GM19463 (cell line): Measurements from ENCODE around the gene G6PD.
"Not testable (repeated sequence)": the region's sequence is repeated elsewhere in the genome, so short reads cannot be mapped to it uniquely, and the experiment has no call there.

Experiments
- ATAC-seq: cut with Tn5 transposase; IDR thresholded peaks from one replicate; pipeline ENCODE4 v1.9.1; 2021; ENCODE audit warnings: mild to moderate bottlenecking, moderate library complexity; ENCODE audit not compliant: unreplicated experiment

G6PD gene

DNA sequence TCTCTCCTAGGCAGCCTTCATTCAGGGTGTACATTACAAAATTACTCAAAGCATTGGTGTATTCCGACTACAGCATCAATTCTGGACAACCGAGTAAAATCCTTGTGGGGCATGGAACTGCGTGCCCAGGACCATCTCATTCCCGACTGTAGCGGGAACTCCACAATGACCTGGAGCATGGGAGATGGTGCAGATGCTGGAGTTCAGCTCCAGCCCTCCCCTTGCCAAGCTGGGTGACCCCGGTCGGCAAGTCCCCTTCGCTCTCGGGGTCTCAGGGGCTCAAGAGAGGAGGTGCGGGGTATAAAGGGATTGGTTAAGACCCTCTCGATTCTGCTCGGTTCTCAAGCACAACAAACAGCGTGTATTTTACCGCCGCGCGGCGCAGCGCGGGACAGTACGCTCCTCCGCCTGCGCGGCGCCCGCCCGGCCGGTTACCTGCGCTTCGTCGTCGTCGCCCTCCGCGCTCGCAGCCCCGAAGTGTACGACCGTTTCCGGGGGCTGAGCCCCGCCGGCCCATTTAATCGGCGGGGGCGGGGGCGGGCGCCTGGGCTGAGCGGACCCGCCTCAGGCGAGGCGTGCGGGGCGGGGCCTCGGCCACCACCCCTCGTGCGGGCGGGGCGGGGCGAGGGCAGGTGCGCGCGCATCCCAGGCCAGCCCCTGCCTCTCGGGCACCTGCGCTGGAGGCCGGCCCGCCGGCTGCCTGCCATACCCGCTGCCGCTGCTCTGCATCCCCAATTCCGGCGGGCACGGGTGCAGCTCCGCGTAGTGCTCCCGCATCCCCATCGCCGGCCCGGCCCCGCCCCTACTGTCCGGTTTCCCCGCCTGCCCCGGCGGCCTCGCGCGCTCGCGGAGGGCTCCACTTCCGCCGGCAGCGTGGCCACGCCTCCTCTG is at the start of gene G6PD:
G6PD (minus strand) TSS at position 493 of the 891 bp plus-strand sequence. CDS start 691 bp downstream, outside the sequence.
- ATAC-seq: peak; percentile 40

DNA sequence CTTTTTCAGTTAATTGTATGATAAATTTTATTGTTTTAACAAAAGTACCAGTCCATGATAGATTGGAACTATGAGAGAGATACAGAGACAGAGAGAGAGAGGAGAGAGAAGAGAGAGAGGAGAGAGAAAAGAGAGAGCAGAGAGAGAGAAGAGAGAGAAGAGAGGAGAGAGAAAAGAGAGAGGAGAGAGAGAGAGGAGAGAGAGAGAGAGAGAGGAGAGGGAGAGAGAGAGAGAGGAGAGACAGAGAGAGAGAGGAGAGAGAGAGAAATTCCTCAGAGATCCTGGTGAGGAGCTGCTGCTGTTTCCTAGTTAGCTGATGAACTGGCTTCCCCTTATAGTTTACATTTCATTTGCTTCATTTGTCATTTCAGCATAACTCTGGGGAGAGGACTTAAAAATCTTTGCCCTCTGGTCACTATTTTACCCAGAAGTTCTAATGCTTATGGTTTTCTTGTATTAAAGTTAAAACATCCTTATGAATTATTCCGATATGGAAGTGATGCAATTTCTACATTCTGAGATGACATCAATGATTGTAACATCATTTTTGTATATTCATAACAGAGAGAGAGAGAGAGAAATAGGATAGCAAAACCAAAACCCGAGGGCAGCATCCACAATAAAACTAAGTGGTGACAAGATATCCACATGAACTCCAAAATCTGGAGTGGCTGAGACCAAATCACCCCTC is 49.1 kb upstream of the G6PD start:
- ATAC-seq: no peak

DNA sequence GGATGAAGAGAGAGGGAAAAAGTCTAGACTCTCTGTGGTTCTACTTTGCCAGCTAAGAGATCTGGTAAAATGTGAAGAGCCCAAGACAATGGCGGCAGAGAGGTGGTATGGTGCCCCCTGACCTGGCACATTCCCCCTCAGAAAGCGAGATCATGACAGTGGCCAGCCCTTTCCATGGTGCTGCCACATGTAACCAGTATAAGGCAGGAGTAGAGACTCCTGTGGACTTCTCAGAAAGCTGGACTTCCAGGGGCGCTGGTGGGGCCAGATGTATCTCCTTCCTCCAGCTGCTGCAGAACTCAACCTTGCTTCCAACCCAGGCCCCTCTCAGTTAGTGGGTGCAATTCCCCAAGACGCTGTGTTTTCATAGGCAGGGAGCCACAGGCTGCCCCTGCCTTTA is 47.8 kb upstream of the G6PD start:
- no peak for ATAC-seq

DNA sequence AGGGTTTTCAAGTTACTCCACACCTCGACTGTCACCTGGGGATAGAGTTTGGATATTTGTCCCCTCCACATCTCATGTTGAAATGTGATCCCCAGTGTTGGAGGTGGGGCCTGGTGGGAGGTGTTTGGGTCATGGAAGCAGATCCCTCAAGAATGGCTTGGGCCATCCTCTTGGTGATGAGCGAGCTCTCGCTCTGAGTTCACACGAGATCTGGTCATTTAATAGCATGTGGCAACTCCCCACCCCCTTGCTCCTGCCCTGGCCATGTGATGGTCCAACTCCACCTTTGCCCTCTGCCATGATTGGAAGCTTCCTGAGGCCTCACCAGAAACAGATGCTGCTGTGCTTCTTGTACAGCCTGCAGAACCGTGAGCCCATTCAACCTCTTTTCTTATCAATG is 46.6 kb upstream of the G6PD start:
- no peak for ATAC-seq

DNA sequence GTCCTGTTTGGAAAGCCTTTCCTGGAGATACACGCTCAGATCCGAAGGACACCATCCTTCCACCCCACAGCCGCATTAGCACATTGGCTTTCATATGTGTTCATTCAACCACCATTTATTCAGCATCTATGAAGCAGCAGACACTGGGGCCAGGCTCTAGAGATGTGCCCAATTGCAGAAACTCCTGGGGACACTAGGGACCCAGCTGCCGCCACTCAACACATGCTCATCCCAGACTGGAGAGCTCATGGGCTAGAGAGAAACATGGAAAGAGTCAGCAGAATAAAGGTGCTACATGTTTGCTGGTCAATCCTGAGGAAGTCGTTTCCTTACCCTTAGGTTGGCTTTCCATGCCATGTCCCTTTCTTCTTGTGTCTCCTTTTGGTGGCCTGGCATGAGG is 45.9 kb upstream of the G6PD start:
- ATAC-seq: no peak

DNA sequence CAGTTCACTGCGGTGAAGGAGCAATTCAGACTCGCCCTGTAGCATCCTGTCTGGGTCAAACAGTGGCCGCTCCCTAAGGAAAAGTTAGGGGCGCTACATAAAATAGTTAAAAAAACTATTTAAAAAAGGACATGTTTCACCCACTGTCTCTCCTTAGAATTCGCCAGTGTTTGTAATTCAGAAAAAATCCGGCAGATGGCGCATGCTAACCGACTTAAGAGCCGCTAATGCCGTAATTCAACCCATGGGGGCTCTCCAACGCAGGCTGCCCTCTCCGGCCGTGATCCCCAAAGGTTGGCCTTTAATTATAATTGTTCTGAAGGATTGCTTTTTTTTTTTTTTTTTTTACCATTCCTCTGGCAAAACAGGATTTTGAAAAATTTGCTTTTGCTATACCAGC is 43.8 kb upstream of the G6PD start:
- not testable (repeated sequence) for ATAC-seq

DNA sequence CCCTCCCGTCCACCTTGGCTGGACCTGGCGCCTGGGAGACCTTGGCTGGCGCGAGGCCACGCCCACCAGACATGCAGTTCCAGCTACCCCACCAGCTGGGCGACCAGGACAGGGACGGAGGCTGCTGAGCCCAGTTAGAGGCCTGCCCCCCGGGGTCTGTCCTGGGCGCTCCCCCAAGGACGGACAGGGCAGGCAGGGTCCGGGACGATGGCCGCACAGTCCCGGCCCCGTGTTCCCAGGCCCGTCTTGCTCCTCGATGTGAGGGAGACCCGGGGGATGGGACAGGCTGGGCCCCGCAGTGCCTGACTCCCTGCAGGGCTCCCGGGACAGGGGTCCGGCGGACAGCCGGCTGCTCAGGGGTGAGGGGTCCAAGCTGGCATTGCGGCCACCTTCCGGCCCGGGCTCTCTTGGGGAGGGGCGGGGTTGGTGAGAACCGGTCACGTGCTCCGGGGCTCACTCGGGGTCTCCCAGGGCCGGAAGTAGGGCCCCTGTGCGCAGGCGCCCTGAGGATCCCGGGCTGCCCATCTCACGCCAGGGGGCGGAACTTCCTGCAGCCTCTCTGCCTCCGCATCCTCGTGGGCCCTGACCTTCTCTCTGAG is 38.0 kb upstream of the G6PD start, which contains the start of gene CTAG1A:
CTAG1A (plus strand) TSS at position 549 of the 599 bp plus-strand sequence. CDS start 74 bp downstream, outside the sequence.
- ATAC-seq: not testable (repeated sequence)

DNA sequence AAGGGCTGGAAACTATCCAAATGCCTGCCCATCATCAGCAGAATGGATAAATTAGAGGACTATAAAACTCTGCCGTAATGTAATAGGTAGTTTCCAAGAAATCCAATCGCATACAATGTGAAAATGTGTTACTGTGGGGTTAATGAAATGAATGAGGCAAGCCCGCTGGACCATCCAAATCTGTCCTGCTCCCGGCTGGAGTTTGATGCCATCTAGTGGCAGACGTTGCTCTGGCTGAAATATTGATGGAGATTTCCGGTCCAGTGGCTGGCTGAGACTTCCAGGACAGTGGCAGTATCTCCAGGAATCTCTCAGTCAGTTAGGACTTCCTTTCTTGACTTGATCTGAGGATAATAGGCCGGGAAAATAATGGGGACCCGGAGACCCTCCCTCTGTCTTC is 36.3 kb upstream of the G6PD start:
- not testable (repeated sequence) for ATAC-seq

DNA sequence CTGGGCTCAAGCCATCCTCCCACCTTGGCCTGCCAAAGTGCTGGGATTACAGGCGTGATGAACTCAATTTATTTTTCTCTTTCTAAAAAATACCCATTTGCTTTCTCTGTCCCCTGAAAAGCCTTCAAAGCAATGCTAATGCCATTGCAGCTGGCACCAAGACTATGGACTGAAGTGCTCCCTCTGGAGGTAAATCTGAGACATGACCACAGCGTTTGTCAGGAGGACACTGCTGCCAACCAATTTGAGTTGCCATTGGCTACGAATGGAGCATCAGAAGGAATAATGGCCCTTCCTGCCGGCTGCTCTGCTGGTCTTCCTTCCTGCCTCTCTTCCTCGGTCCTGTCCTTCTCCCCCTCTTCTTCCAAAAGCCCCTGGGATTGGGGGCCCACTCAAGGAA is 28.4 kb upstream of the G6PD start:
- not testable (repeated sequence) for ATAC-seq

DNA sequence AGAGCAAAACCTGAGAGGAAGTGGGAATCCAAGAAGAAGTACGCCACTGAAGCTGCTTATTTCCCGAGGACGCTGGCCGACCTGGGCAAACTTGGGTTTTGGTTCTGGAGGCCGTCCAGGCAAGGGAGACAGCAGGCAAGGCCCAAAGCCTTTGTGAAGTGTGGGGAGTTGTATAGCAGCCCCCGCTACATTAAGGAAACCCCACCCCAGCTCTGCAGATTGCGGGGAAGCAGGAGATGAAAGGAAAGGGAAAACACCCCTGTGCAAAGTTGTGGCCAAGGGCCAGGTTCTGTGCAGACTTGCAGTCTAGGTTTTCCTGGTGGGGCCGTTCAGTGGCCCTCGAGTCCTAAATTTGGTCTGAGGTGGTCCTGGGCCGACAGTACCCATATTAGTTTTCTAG is 26.4 kb upstream of the G6PD start:
- not testable (repeated sequence) for ATAC-seq

DNA sequence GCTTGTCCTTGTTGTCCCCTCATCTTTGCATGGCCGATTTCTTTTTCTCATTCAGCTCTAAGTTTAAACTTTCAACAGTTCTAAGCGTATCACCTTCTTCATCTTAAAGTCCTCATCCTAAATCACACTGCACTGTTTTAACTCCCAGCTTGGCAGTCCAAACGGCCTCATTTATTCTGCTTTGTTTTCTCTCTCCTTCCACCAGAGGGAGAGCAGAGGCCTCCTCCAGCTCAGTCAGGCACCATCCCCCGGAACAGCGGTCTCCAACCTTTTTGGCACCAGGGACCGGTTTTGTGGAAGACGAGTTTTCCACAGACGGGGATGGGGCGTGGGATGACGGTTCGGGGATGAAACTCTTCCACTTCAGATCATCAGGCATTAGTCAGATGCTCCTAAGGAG is 23.7 kb upstream of the G6PD start:
- ATAC-seq: not testable (repeated sequence)

DNA sequence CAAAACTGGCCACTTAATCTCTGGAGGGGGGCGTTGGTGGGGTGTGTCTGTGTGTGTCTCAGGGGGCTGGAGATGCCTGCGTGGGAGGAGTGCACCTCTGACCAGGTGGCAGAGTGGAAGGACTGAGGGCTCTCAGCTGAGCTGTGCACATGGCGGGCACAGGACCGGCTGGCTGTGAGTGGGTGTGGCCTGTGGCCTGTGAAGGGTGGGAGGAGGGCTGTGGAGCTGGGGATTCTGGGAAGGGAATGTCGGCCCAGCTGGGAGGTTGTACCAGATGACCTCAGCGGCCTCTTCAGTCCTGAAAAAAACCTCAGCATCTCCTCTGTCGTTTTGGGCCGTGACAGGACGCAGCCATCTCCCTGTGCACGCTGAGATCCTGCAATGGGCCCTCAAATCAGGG is 15.6 kb upstream of the G6PD start:
- ATAC-seq: not testable (repeated sequence)

DNA sequence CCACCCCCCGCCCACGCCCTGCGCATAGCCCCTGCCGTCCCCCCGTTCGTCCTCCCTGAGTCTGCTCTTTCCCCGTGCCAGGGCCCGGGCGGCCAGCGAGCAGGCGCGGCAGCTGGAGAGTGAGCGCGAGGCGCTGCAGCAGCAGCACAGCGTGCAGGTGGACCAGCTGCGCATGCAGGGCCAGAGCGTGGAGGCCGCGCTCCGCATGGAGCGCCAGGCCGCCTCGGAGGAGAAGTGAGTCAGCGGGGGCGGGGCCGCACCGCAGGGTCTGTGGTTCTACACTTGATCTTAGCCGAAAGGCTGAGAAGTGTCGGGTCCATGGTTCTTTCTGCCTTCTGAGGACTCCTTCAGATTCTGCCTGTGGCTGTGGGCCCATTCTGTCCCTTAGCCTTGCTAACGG is 13.7 kb upstream of the G6PD start:
- not testable (repeated sequence) for ATAC-seq

DNA sequence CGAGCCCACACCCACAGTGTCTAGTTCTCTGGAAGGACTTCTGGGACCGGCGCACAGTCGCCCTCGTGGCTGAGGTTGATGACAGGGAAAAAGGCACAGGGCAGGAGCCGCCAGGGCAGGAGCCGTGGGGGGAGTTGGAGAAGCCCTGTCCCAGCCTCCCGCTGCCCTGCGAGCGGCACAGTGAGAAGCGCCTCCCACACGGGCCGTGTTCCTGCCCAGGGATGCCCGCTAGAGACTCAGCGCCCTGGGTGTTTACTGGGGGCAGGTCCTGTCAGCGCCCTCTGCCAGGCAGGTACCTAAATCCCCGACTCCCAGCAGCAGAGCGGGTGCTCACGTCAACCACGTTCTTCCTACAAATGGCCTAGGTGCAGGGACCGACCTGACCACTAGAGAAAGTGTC is 12.2 kb upstream of the G6PD start:
- not testable (repeated sequence) for ATAC-seq

DNA sequence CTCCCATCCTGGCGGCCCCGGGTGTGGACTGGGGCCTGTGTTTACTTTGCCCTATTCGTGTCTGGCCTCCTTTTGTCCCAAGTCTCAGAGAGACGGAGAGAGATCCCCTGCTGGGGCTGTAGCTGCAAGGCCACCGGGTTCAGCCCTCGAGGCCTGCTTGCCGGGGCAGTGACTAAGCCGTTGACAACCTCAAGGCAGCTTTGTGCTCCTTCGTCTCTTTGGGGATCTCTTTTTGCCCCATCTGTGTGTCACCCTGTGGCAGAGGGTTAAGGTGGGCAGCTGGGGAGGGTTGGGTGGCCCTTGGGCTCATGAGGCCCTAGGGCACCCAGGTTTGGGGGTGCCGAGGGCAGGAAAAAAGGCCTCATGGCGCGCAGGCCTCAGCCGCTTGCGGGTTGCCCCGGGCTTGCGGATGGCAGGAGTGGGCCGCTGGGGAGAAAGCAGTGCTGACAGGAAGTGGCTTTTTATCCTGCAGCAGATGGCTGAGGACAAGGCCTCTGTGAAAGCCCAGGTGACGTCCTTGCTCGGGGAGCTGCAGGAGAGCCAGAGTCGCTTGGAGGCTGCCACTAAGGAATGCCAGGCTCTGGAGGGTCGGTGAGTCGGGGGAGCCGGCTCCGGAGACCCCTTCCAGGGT is 11.5 kb upstream of the G6PD start:
- not testable (repeated sequence) for ATAC-seq

DNA sequence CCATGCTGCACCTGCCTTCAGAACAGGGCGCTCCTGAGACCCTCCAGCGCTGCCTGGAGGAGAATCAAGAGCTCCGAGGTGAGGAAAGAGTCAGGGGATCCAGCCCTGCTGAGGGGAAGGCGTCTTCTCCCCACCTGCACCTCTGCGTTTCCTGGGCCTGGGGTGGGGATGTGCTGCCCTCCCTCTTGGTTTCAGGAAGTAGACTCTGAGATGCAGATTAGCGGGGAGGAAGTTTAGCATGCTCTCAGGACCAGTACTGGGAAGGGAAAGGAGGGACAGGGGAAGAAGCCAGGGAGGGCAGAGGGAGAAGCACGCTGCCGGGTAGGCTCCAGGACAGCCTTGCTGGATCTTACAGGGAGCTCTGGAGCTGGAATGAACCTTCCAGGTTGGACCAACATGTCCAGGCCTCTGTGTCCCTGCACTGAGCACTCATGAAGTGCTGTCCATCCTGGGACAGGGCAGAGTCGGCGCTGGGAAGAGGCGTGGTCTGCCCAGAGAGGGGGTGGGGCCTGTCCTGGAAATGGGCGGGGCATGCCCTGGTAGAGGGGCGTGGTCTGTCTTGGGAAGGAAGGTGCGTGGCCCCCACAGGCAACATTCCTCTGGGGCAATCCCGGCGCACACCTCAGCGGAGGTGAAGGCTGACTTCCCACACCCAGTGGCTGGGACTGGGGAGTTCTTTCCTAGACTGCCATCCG is 5.6 kb upstream of the G6PD start:
- not testable (repeated sequence) for ATAC-seq

DNA sequence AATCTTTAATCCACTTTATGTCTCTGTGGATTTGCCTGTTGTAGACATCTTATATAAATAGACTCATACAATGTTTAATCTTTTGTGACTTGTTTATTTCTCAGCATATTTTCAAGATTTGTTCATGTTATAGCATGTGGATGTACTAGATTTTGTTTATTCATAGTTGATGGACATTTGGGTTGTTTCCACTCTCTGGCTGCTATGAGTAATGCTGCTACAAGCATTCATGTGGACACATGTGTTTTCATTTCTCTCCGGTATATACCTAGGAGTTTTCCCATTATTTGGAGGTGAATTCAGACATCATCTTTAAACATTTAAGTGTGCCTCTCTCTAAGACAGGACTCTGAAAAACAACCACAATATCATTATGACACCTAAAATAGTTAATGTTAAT is 3.1 kb upstream of the G6PD start:
- no peak for ATAC-seq

DNA sequence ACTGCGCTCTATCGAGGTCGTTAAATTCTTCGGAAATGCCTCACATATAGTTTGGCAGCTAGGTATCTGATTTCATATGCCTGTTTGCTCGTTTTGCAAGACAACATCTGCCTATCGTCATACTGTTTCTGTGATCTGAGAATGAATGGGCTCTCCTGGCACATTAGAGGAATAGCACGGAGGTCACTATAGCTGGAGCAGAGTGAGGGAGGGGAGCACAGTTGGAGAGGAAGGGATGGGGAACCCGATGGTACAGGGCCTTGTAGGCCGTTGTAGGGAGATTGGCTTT is 1.3 kb upstream of the G6PD start:
- ATAC-seq: no peak

DNA sequence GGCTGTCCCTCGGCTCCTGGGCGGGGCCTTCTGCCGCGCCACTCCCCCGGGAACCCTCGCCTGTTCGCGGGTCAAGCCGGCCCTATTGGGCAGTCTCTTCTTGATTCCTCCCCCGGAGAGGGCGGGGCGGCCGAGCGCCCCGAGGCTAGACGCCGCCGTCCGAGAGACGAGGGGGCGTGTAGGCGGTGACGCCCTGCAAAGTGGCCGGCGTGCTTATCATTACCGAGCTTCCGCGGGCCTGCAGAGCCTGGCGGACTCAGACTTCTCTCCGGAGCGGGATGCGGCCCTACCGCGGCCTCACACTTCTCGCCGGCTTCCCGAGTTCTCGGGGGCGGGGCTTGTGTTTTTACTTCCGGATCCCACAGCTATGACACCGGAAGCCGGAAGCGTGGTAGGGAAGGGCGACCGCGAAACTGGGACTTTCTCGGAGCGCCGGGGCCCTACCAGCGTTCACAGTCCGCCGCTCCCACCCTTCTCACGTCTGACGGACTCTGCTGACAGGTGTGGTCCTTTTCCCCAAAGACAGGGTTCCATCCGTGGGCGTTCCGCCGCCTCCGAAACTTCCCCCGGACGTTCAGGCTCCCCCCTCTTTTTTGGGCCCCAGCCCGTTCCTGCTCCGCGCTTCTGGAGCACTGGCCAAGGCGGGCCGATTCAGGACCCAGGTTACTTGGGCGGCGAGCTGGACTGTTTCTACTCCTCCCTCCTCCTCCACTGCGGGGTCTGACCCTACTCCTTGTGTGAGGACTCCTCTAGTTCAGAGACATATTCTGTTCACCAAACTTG is 790 bp upstream of the G6PD start, which contains the start of gene IKBKG:
IKBKG (plus strand) TSS at position 376 of the 783 bp plus-strand sequence. CDS start 4,383 bp downstream, outside the sequence.
- ATAC-seq: peak; percentile 74
